GM12878 (cell line): ENCODE results near the gene GDF11. TPM values are rescaled to one million over a fixed set of nuclear protein-coding genes. Genes with fewer than 3 reads are reported as not detected.

Experiments used
- ATAC-seq: fragments of 200-7000 bp; cut with Tn5 transposase; 3 replicates; pipeline ENCODE4 v1.9.1; 2020; ENCODE audit warnings: mild to moderate bottlenecking, moderate library complexity
- BruUV-seq: library from RNA; stranded (reverse); fragments of 400-500 nt; replicated peaks from 2 replicates; lab custom pipeline; 2021; lab: Mats Ljungman, UMichigan
- CTCF ChIA-PET: fragments of 300-600 bp; sonication (Branson Sonifier 250); formaldehyde crosslinking; extraction: SDS; loops from one replicate; lab custom pipeline; 2021; ENCODE audit warnings: inconsistent platforms; lab: Yijun Ruan, JAX
- POLR2A ChIA-PET: fragments of 350-600 bp; formaldehyde crosslinking; extraction: SDS; loops from one replicate; lab custom pipeline; 2021; ENCODE audit warnings: inconsistent platforms; lab: Charles Lee
- RAD21 ChIA-PET: fragments of 300-600 bp; sonication (Branson Sonifier 250); formaldehyde crosslinking; loops from one replicate; lab custom pipeline; 2023; ENCODE audit warnings: antibody characterized with exemption; ENCODE audit not compliant: unreplicated experiment; lab: Charles Lee
- SMC1A ChIA-PET: fragments of 300-600 bp; sonication (Branson Sonifier 250); formaldehyde crosslinking; loops from one replicate; lab custom pipeline; 2023; ENCODE audit not compliant: unreplicated experiment, uncharacterized antibody; lab: Charles Lee
- DNase-seq: peaks from one replicate; pipeline ENCODE4 v3.0.0-alpha.2; 2011; ENCODE audit warnings: low read depth, low spot score
- FAIRE-seq: peaks from 3 replicates; lab custom pipeline; 2011; peaks lifted over from hg19 to GRCh38; lab: Jason Lieb, UNC
- H2AFZ ChIP-seq: 2 replicates; pipeline ENCODE4 v1.6.0; 2011; ENCODE audit warnings: low read depth, low read length, control low read depth; ENCODE audit not compliant: control insufficient read depth
- H3K27ac ChIP-seq: 2 replicates; pipeline ENCODE4 v1.5.1; 2011; ENCODE audit warnings: control low read depth; ENCODE audit not compliant: control insufficient read depth, insufficient read depth
- H3K27me3 ChIP-seq, 2 experiments: replicated peaks in 1 of 2; 2 replicates each; pipeline versions ENCODE4 v1.6.0 to v1.6.1; 2011; ENCODE audit warnings: low read length in 1 of 2; ENCODE audit not compliant: control insufficient read depth in 2 of 2, insufficient read depth in 2 of 2
- H3K36me3 ChIP-seq, 2 experiments: 2 replicates each; pipeline ENCODE4 v1.5.1; 2011; ENCODE audit warnings: low read length in 1 of 2; ENCODE audit not compliant: control insufficient read depth in 2 of 2, insufficient read depth in 2 of 2
- H3K4me1 ChIP-seq: 2 replicates; pipeline ENCODE4 v1.6.1; 2011; ENCODE audit warnings: mild to moderate bottlenecking, low read length, moderate library complexity, mixed read lengths; ENCODE audit not compliant: control insufficient read depth, insufficient read depth
- H3K4me2 ChIP-seq: 2 replicates; pipeline ENCODE4 v1.6.0; 2011; ENCODE audit warnings: control low read depth; ENCODE audit not compliant: control insufficient read depth, insufficient read depth
- H3K4me3 ChIP-seq: fragments of 200-600 bp; sonication (generic); 2 replicates; pipeline ENCODE4 v1.5.1; 2016
- H3K79me2 ChIP-seq: 2 replicates; pipeline ENCODE4 v1.6.0; 2011; ENCODE audit warnings: low read length; ENCODE audit not compliant: control insufficient read depth, insufficient read depth
- H3K9ac ChIP-seq: 2 replicates; pipeline ENCODE4 v1.8.0; 2011; ENCODE audit warnings: low read length, control low read depth, mixed read lengths; ENCODE audit not compliant: control insufficient read depth, insufficient read depth
- H3K9me3 ChIP-seq: replicated peaks from 3 replicates; pipeline ENCODE4 v1.5.1; 2011; ENCODE audit warnings: mild to moderate bottlenecking, low read length; ENCODE audit not compliant: control insufficient read depth, insufficient read depth
- H4K20me1 ChIP-seq: 2 replicates; pipeline ENCODE4 v1.6.0; 2011; ENCODE audit not compliant: control insufficient read depth, insufficient read depth
- BACH1 ChIP-seq: fragments of 450-650 bp; IDR thresholded peaks from 2 replicates; pipeline ENCODE4 v1.6.1; 2017; ENCODE audit warnings: mild to moderate bottlenecking, borderline replicate concordance
- EP300 ChIP-seq, 2 experiments: fragments of 150-350 bp in 1 of 2; IDR thresholded peaks; 2 replicates each; pipeline ENCODE4 v1.6.1; 2011 to 2012; ENCODE audit warnings: low read depth in 2 of 2, low read length in 2 of 2, borderline replicate concordance in 1 of 2, improper control_type of control experiment in 1 of 2, inconsistent platforms in 1 of 2; ENCODE audit not compliant: control insufficient read depth in 1 of 2
- MTA2 ChIP-seq: fragments of 450-650 bp; IDR thresholded peaks from 2 replicates; pipeline ENCODE4 v1.6.1; 2016; ENCODE audit warnings: low read depth, mild to moderate bottlenecking, moderate library complexity
- NFYB ChIP-seq: IDR thresholded peaks from 2 replicates; pipeline ENCODE4 v1.6.1; 2011; ENCODE audit warnings: low read depth, mild to moderate bottlenecking, low read length, improper control_type of control experiment, moderate library complexity; ENCODE audit not compliant: insufficient read depth
- PRDM15 ChIP-seq: fragments of 450-650 bp; formaldehyde crosslinking; IDR thresholded peaks from 2 replicates; pipeline ENCODE4 v1.4.0; 2020; ENCODE audit warnings: mild to moderate bottlenecking, moderate library complexity
- RAD51 ChIP-seq: fragments of 450-650 bp; IDR thresholded peaks from 2 replicates; pipeline ENCODE4 v1.6.1; 2016; ENCODE audit warnings: moderate library complexity, mild to moderate bottlenecking, inconsistent platforms
- SIX5 ChIP-seq: IDR thresholded peaks from 2 replicates; pipeline ENCODE4 v1.6.1; 2011; ENCODE audit warnings: mild to moderate bottlenecking, low read depth, low read length, moderate library complexity; ENCODE audit not compliant: severe bottlenecking
- SMC3 ChIP-seq: IDR thresholded peaks from 2 replicates; pipeline ENCODE4 v1.6.1; 2011; ENCODE audit warnings: low read length, improper control_type of control experiment, borderline replicate concordance
- SUZ12 ChIP-seq: fragments of 200-600 bp; sonication (generic); IDR thresholded peaks from one replicate; pipeline ENCODE4 v1.6.1; 2018; ENCODE audit warnings: antibody characterized with exemption, mild to moderate bottlenecking; ENCODE audit not compliant: unreplicated experiment
- ZNF207 ChIP-seq: fragments of 450-650 bp; IDR thresholded peaks from 2 replicates; pipeline ENCODE4 v1.6.1; 2014; ENCODE audit warnings: antibody characterized with exemption, mild to moderate bottlenecking, borderline replicate concordance
- WGBS: methylation state at CpG from one replicate; pipeline ENCODE4 v1.1.6; 2016; ENCODE audit warnings: low lambda C conversion rate; ENCODE audit not compliant: insufficient replicate concordance, insufficient coverage; ENCODE audit errors: missing lambda C conversion rate; 5-methylcytosine and 5-hydroxymethylcytosine counted together
- in situ Hi-C: fragments of 300-500 bp; cut with MboI; formaldehyde crosslinking; loops from 9 replicates; pipeline ENCODE4 v1.14.3; 2018; ENCODE audit warnings: mixed read lengths
- intact Hi-C: fragments of 100-400 bp; cut with micrococcal nuclease; formaldehyde crosslinking; loops from one replicate; pipeline ENCODE4 v1.14.2; 2022; ENCODE audit not compliant: unreplicated experiment
- polyA plus RNA-seq, 11 experiments: library from polyadenylated mRNA; depleted of rRNA in 4 of 11; unstranded in 6 of 11; stranded (reverse) in 5 of 11; fragments of >200 nt; fragmentation: Nextera tagmentation in 4 of 11; fragmentation: Illumina TruSeq in 1 of 11; extraction: Ambion mirVana in 4 of 11; extraction: Trizol in 1 of 11; gene quantifications; 1 replicate in 1 of 11; 2 replicates in 10 of 11; pipeline versions ENCODE4 v1.2.1 to v1.2.3, GENCODE V29; 2011 to 2016; ENCODE audit warnings: inconsistent platforms in 2 of 11, missing spikeins in 2 of 11, low read depth in 1 of 11
- total RNA-seq, 4 experiments: library from RNA; depleted of rRNA in 3 of 4; stranded (reverse); fragments of >200 nt in 3 of 4; fragmentation: Illumina TruSeq in 1 of 4; extraction: Trizol in 1 of 4; gene quantifications; 2 replicates each; pipeline versions ENCODE4 v1.2.1 to v1.2.3, GENCODE V29; 2013 to 2021

The GDF11 gene
- total and polyA plus RNA-seq, 10 of the 15 experiments (the other 5 are each of a cell fraction or from before 2014, with no cell fraction given): 0.83 to 15.4 (median 4.3) TPM

- H3K9me3 ChIP-seq: no peaks in the 10 kb centered on the region
- H3K79me2 ChIP-seq: no peaks in the 10 kb centered on the region
- TF ChIP-seq BACH1 (no peak), NFYB (no peak)
- ChIA-PET POLR2A (interaction anchor here (0.6 kb wide), 1 partner anchor 22 kb away, joined by 3 read pairs; the partner anchor contains the start of gene CD63), RAD21 (no interaction called here), CTCF (interaction anchor here (1.3 to 2.7 kb wide), 3 partner anchors 8 to 51 kb away, joined by 3 to 13 read pairs (median 7); partner anchors contain the start of gene BLOC1S1), SMC1A (interaction anchor here (2.5 kb wide), 1 partner anchor 50 kb away, joined by 9 read pairs; no protein-coding TSS in a partner anchor)
- H2AFZ ChIP-seq: no peak overlapping the region
- in situ Hi-C loops (no loop called here), intact Hi-C loops (no loop called here)
- DNase-seq: no peak
- FAIRE-seq: no peak
- H3K9ac ChIP-seq: no peak overlapping the region
- 28% methylated on average over 22 of the region's 22 CpGs for WGBS
- no peaks in the 10 kb centered on the region for H4K20me1 ChIP-seq
- 0 out of 3 replicates have a peak, but pooled peaks have one; percentile 12 for ATAC-seq
- H3K27ac ChIP-seq: no peak overlapping the region
- H3K36me3 ChIP-seq: no peaks in the 10 kb centered on the region
- H3K4me3 ChIP-seq: no peak overlapping the region
- peaks cover 0 to 5% of the 10 kb centered on the region in 2 experiments; a peak in 2 of 4 replicates for H3K27me3 ChIP-seq
- peaks cover 6% of the 10 kb centered on the region; the same call in 1 of the 2 replicates for H3K4me1 ChIP-seq
- peak overlapping the region; percentile 51; the same call in 1 of the 2 replicates for H3K4me2 ChIP-seq
- BruUV-seq: no TSS peak
Measured at GRCh38 chr12:55707219-55707671, 35.7 kb upstream of the GDF11 start.

- ChIA-PET POLR2A (interaction anchor here (0.6 kb wide), 1 partner anchor 21 kb away, joined by 3 read pairs; the partner anchor contains the start of gene CD63), SMC1A (no interaction called here), CTCF (interaction anchor here (1.3 to 2.7 kb wide), 2 partner anchors 8 to 52 kb away, joined by 3 to 13 read pairs; partner anchors contain the start of gene BLOC1S1), RAD21 (no interaction called here)
- ATAC-seq: peak; percentile 71
- in situ Hi-C loops (no loop called here), intact Hi-C loops (no loop called here)
- no peak for FAIRE-seq
- Histone ChIP-seq H4K20me1 (no peaks in the 10 kb centered on the region), H3K9me3 (no peaks in the 10 kb centered on the region), H2AFZ (peak within 1 kb of the TSS; percentile 36), H3K79me2 (no peaks in the 10 kb centered on the region), H3K27me3 (peaks cover 0 to 5% of the 10 kb centered on the region in 2 experiments; a peak in 2 of 4 replicates), H3K4me1 (peaks cover 6% of the 10 kb centered on the region; the same call in 1 of the 2 replicates), H3K4me3 (peak within 1 kb of the TSS; percentile 74), H3K27ac (no peak within 1 kb of the TSS), H3K36me3 (no peaks in the 10 kb centered on the region), H3K9ac (no peak within 1 kb of the TSS), H3K4me2 (peak within 1 kb of the TSS; percentile 51)
- BruUV-seq: no TSS peak
- DNase-seq: no peak
- WGBS: 1% methylated on average over 17 of the region's 39 CpGs
- no peak for TF ChIP-seq EP300 (IDR thresholded peaks at IDR 0.05; ENCODE audit: borderline replicate concordance in 1 of 2, control insufficient read depth in 1 of 2, low read depth in 2 of 2, low read length in 2 of 2)
- TF ChIP-seq RAD51: no peak
- no peak for TF ChIP-seq PRDM15
- no peak for TF ChIP-seq SUZ12
- TF ChIP-seq MTA2: no peak
- TF ChIP-seq SIX5: no peak
- TF ChIP-seq SMC3: no peak
- no peak for TF ChIP-seq ZNF207
Measured at GRCh38 chr12:55707841-55708694, 34.9 kb upstream of the GDF11 start, which contains the start of gene ITGA7. TSS of gene ITGA7 (minus strand) at chr12:55707904. CDS start at chr12:55707682, 222 bp downstream.
